D721Med (cell line): ENCODE data around the gene RNF5.

Experiments used
- DNase-seq: peaks from one replicate; pipeline ENCODE4 v3.0.0; 2011; ENCODE audit warnings: low spot score; ENCODE audit not compliant: insufficient read length
- FAIRE-seq: peaks from 2 replicates; lab custom pipeline; 2011; peaks lifted over from hg19 to GRCh38; lab: Jason Lieb, UNC
- TF ChIP-seq, protein P1 (sequence below): IDR thresholded peaks from 2 replicates; pipeline ENCODE4 v1.5.1; 2012; ENCODE audit warnings: mild to moderate bottlenecking, control low read depth; ENCODE audit not compliant: insufficient read depth; ENCODE audit errors: missing control alignments

The RNF5 gene

DNA sequence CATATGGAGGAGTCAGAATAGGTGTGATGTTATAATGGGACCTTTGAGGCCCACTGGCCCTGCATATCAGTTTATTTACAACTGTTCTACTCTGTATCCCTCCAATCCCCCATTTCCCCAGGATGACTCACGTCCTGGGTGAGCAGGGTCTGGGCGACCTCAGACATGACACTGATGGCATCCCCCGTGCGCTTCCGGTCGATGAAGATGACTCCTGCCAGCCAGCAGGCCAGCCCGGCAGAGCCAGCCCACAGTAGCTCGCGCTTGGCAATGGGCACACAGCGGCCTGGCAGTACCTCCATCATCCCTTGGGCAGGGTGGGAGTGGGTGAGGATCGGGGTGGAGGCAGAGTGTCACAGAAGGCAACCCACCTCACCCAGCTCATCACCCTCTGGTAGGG is 7.9 kb upstream of the RNF5 start:
- TF ChIP-seq, protein P1, sequence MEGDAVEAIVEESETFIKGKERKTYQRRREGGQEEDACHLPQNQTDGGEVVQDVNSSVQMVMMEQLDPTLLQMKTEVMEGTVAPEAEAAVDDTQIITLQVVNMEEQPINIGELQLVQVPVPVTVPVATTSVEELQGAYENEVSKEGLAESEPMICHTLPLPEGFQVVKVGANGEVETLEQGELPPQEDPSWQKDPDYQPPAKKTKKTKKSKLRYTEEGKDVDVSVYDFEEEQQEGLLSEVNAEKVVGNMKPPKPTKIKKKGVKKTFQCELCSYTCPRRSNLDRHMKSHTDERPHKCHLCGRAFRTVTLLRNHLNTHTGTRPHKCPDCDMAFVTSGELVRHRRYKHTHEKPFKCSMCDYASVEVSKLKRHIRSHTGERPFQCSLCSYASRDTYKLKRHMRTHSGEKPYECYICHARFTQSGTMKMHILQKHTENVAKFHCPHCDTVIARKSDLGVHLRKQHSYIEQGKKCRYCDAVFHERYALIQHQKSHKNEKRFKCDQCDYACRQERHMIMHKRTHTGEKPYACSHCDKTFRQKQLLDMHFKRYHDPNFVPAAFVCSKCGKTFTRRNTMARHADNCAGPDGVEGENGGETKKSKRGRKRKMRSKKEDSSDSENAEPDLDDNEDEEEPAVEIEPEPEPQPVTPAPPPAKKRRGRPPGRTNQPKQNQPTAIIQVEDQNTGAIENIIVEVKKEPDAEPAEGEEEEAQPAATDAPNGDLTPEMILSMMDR, result no peak
- no peak for DNase-seq
- FAIRE-seq, result no peak

DNA sequence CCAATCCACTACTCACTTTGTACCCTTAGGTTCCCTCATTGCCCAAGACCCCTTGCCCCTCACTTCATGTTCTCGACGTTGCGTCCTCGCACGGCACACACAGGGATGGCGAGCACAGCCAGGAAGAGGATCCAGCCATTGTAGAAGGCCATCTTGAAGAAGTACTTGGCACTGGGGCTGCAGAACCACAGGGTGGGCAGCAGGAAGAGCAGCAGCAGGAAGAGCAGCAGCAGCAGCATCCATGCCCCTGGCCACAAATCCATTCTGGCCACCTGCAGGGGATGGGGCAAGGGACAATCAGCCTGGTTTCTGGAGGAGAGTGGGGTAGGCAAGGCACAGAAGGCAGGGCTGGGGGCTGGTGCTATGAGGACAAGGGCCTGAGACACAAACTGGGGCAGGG is 7.0 kb upstream of the RNF5 start:
- TF ChIP-seq, protein P1, result no peak
- FAIRE-seq (no peak), DNase-seq (no peak)

DNA sequence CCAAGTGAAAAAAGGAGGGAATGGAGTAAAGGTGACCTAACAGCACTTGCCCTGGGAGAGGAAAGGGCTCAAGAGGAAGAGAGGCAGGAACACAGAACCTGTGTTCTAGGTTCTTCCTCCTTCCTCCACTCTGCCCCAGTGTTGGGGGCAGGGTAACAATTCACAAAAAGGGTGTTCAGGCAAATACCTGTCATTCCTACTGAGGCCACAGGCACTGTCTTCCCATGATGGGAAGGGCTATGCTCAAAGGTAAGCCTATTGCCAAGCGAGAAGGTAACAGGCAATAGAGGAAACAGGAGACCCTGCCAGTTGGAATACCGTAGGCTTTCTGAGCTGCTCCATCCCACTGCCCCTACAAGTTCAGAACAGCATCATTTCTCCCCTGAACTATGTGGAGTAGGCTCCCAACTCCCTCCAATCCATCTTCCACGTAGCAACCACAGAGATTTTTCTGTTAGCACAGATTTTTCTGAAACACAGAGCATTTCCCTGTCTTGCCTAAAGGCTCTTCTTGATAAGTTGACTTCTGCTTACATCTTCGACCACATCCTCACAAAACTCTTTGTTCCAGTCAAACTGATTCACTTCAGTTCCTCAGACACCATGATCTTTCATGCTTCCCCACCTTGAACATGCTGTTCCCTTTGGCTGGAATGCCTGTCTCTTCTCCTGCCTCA is 5.0 kb upstream of the RNF5 start:
- FAIRE-seq (no peak), DNase-seq (no peak)
- TF ChIP-seq, protein P1, result no peak

DNA sequence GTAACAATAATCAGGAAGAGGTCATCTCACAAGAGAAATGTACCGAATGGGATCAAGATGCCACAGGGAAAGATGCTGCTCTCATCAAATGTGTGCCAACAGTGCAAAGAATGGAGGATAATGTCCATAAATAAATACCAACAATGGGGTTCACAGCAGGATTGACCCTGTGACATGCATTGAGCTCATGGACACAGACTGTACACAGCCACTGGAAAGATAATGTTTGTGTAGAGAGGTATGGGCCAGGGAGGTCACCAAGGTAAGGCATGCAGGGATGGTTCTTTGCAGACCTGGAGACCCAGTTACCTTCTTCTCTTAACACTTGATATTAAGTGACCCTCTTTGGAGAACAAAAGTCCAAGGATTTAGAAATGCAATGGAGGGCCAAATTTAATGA is 3.8 kb upstream of the RNF5 start:
- no peak for FAIRE-seq
- TF ChIP-seq, protein P1, result no peak

DNA sequence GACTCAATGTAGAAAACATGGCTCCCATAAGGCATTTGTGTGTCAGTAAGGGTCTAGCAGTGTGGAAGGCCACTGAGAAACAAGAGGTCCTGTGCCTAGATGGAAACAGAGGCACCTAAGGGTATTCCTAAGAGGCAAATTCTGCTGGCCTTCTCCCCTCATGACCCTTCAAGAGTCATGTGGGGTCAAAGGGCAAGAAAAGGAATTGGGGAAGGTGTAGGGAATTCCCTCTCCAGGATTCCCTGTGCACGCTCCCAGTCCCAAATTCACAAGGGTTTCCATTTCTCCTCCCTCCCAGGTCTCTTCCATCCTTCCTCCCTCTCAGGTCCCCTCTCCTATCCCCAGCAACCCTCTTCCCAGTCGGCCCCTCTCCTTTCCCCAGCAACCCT is 2.9 kb upstream of the RNF5 start:
- FAIRE-seq, result no peak

More for the DNA sequence above, 3.8 kb upstream of the RNF5 start:
- DNase-seq, result no peak

DNA sequence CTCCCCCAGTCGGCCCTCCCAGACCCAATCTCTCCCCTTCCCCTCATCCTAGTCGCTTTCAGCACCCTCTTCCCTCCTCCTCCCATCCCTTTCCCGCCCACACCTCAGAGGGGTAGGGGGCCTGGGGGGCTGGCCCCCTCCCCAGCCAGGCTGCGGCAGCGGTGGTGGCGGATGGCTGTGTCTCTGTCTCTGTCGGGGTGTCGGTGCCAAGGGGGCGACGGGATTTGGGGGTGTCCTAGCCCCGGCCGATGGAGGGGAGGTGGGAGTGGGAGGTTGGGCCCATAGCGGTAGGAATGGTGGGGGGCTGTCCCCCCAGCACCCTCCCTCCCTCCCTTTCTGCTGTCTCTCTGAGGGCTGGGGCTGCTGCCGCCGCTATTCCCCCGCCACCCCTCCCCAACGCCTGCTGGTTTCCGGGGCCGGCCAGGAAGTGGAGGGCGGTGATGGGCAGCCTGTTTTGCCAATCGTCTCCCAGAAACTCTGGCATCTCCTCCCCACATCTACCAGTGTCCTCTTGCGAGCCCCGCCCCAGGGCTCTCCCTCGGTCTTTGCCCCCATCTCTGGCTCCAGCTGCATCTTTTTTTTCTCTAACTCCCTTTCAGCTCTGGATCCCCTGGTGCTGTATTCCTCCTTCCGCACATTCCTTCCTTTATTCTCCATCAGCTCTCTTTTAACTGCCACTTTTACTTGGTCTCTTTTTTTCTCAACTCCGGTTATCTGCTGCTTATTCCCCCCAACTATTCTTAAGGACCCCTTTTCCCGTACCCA is 2.3 kb upstream of the RNF5 start, which contains the start of gene AGPAT1:
TSS of gene AGPAT1 (minus strand) at position 374 of the 765 bp plus-strand sequence. CDS start 4,588 bp downstream, outside the sequence.
- DNase-seq, result peak; percentile 85
- FAIRE-seq, result no peak
- TF ChIP-seq, protein P1, result no peak

More for the DNA sequence above, 2.9 kb upstream of the RNF5 start:
- TF ChIP-seq, protein P1, result no peak
- DNase-seq, result no peak
